ENCODE measurements around the gene ADAMTS2. TPM values are rescaled to one million over a fixed set of nuclear protein-coding genes. Genes with fewer than 3 reads are reported as not detected.
A peak's percentile ranks its signal among the peaks of the same experiment; 100 is the strongest.

The ADAMTS2 gene
- total and polyA plus RNA-seq, 2 experiments from 2014 or later = 1.6 to 8.1 TPM

DNA sequence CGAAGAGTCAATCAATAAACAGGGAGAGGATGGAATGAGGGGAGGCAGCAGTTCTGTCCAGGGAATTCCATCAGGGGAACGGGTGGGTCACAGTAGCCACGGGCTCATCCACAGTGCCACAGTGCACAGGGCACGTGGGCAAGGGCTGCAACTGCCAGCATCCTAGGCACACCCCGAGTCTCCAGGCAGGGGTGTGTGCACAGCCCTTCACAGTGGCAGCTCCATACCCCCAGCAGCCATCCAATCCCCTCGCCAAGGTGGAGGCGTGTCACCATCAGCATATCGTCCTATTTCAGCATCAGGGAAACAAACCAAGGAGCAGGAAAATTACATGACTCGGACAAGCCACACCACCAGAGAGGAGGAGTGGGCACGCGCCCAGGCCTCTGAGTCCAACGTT, 133.6 kb downstream of the ADAMTS2 start:
- Histone ChIP-seq H3K4me1 (ENCODE audit: insufficient read depth) (0 out of 2 replicates have a peak, but pooled peaks cover 4% of the 10 kb centered on the region), H2AFZ (no peak overlapping the region), H3K36me3 (ENCODE audit: insufficient read depth) (no peaks in the 10 kb centered on the region), H3F3A (replicated peaks; ENCODE audit: low read depth) (no peaks in the 10 kb centered on the region), H3K27ac (ENCODE audit: low read depth) (no peak overlapping the region), H3K9me2 (ENCODE audit: insufficient read depth) (no peaks in the 10 kb centered on the region), H3K27me3 (ENCODE audit: insufficient read depth) (no peaks in the 10 kb centered on the region), H4K20me1 (replicated peaks; ENCODE audit: insufficient read depth) (no peaks in the 10 kb centered on the region), H3K4me3 (no peak overlapping the region), H3K4me2 (no peak overlapping the region), H3K79me2 (replicated peaks; ENCODE audit: insufficient read depth) (no peaks in the 10 kb centered on the region)
- Mint-ChIP-seq H3K4me3 (no peak overlapping the region), H3K27ac (no peak overlapping the region), H3K9me3 (no peaks in the 10 kb centered on the region; the same call in 2 of the 3 replicates), H3K4me1 (peaks cover 2% of the 10 kb centered on the region; the same call in 2 of the 3 replicates), H3K36me3 (ENCODE audit: low read depth) (no peaks in the 10 kb centered on the region; the same call in 2 of the 3 replicates), H3K27me3 (ENCODE audit: insufficient read depth, low read depth, poor library complexity) (no peaks in the 10 kb centered on the region)
- TF ChIP-seq ZNF114 (CRISPR knock-in tag; IDR thresholded peaks at IDR 0.05) (no peak), EZH2phosphoT487 (IDR thresholded peaks at IDR 0.05; ENCODE audit: unreplicated experiment) (no peak), NANOG (IDR thresholded peaks at IDR 0.05; ENCODE audit: borderline replicate concordance) (no peak)
- TF ChIP-seq, protein P1, sequence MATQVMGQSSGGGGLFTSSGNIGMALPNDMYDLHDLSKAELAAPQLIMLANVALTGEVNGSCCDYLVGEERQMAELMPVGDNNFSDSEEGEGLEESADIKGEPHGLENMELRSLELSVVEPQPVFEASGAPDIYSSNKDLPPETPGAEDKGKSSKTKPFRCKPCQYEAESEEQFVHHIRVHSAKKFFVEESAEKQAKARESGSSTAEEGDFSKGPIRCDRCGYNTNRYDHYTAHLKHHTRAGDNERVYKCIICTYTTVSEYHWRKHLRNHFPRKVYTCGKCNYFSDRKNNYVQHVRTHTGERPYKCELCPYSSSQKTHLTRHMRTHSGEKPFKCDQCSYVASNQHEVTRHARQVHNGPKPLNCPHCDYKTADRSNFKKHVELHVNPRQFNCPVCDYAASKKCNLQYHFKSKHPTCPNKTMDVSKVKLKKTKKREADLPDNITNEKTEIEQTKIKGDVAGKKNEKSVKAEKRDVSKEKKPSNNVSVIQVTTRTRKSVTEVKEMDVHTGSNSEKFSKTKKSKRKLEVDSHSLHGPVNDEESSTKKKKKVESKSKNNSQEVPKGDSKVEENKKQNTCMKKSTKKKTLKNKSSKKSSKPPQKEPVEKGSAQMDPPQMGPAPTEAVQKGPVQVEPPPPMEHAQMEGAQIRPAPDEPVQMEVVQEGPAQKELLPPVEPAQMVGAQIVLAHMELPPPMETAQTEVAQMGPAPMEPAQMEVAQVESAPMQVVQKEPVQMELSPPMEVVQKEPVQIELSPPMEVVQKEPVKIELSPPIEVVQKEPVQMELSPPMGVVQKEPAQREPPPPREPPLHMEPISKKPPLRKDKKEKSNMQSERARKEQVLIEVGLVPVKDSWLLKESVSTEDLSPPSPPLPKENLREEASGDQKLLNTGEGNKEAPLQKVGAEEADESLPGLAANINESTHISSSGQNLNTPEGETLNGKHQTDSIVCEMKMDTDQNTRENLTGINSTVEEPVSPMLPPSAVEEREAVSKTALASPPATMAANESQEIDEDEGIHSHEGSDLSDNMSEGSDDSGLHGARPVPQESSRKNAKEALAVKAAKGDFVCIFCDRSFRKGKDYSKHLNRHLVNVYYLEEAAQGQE (IDR thresholded peaks at IDR 0.05; ENCODE audit: unreplicated experiment) = no peak
- DNase-seq (ENCODE audit: low spot score) = no peak
- ATAC-seq = no peak

DNA sequence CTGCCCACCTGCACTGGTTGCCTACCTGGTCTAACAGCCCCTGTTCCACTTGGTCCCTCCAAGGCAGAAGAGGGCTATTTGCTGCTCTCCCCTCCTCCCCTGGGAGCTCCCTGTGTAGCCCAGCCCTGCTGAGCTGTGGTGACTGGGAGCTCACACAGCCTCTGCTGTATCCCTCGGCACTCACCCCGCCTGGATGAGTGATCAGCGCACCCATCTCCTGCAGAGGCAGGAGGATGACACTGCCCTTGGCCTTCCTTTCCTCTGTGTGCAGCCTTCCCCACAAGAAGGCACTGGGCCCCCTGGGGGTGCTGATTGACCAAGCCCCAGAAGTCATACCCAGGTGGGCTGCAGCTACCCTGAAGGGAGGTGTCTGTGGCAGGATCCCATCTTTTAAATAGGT, 134.2 kb downstream of the ADAMTS2 start:
- no peaks in the 10 kb centered on the region for H3K27me3 ChIP-seq (ENCODE audit: insufficient read depth)
- TF ChIP-seq POLR2AphosphoS5 (IDR thresholded peaks at IDR 0.05; ENCODE audit: low read depth) = no peak
- no peak overlapping the region for H3K4me2 ChIP-seq
- no peaks in the 10 kb centered on the region for H3K36me3 ChIP-seq (ENCODE audit: insufficient read depth)
- H3F3A ChIP-seq (replicated peaks; ENCODE audit: low read depth) = no peaks in the 10 kb centered on the region
- Mint-ChIP-seq H3K36me3 (ENCODE audit: low read depth) (no peaks in the 10 kb centered on the region; the same call in 2 of the 3 replicates), H3K9me3 (no peaks in the 10 kb centered on the region; the same call in 2 of the 3 replicates), H3K4me1 (peaks cover 4% of the 10 kb centered on the region; the same call in 2 of the 3 replicates), H3K27ac (peak overlapping the region; percentile 82; the same call in 1 of the 2 replicates), H3K4me3 (no peak overlapping the region), H3K27me3 (ENCODE audit: insufficient read depth, low read depth, poor library complexity) (peaks cover under 1% of the 10 kb centered on the region)
- H3K27ac ChIP-seq (ENCODE audit: low read depth) = no peak overlapping the region
- H3K79me2 ChIP-seq (replicated peaks; ENCODE audit: insufficient read depth) = no peaks in the 10 kb centered on the region
- DNase-seq (ENCODE audit: low spot score) = no peak
- no peaks in the 10 kb centered on the region for H4K20me1 ChIP-seq (replicated peaks; ENCODE audit: insufficient read depth)
- no peak overlapping the region for H2AFZ ChIP-seq
- H3K9me2 ChIP-seq (ENCODE audit: insufficient read depth) = no peaks in the 10 kb centered on the region
- no peak overlapping the region for H3K4me3 ChIP-seq
- no peak for ATAC-seq
- 0 out of 2 replicates have a peak, but pooled peaks cover 4% of the 10 kb centered on the region for H3K4me1 ChIP-seq (ENCODE audit: insufficient read depth)

DNA sequence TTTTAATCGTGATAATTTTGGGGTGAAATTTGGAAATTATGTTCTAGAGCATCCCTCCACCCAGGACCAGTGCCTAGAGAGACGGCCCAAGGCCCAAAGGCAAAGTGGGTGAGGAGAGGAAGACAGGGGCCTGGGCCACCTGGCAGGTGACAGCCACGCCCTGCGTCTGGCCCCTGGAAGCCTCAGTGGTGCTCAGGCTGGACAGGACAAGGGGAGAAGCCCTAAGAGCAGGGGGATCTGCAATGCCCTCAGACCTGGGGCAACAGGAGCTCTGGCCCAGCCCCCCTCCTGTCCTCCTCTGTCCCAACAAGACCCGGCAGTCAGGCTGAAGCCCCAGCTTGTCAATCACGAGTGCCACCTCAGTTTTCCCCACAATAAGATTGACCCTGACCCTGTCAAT, 134.8 kb downstream of the ADAMTS2 start:
- no peak for ATAC-seq
- H3K27me3 Mint-ChIP-seq (ENCODE audit: insufficient read depth, low read depth, poor library complexity) = peaks cover 3% of the 10 kb centered on the region

More for the DNA sequence above, 134.8 kb downstream of the ADAMTS2 start:
- Histone ChIP-seq H3K4me3 (no peak overlapping the region), H4K20me1 (replicated peaks; ENCODE audit: insufficient read depth) (no peaks in the 10 kb centered on the region), H3K4me2 (no peak overlapping the region), H2AFZ (no peak overlapping the region), H3K27me3 (ENCODE audit: insufficient read depth) (no peaks in the 10 kb centered on the region), H3K9me2 (ENCODE audit: insufficient read depth) (no peaks in the 10 kb centered on the region), H3K27ac (ENCODE audit: low read depth) (no peak overlapping the region), H3K36me3 (ENCODE audit: insufficient read depth) (no peaks in the 10 kb centered on the region), H3K79me2 (replicated peaks; ENCODE audit: insufficient read depth) (no peaks in the 10 kb centered on the region), H3F3A (replicated peaks; ENCODE audit: low read depth) (no peaks in the 10 kb centered on the region), H3K4me1 (ENCODE audit: insufficient read depth) (0 out of 2 replicates have a peak, but pooled peaks cover 4% of the 10 kb centered on the region)
- no peak for DNase-seq (ENCODE audit: low spot score)
- H3K27ac Mint-ChIP-seq = no peak overlapping the region
- no peak for TF ChIP-seq CREB1 (CRISPR knock-in tag; IDR thresholded peaks at IDR 0.05; ENCODE audit: low read depth)
- H3K36me3 Mint-ChIP-seq (ENCODE audit: low read depth) = no peaks in the 10 kb centered on the region; the same call in 2 of the 3 replicates
- H3K4me3 Mint-ChIP-seq = no peak overlapping the region
- H3K9me3 Mint-ChIP-seq = no peaks in the 10 kb centered on the region; the same call in 2 of the 3 replicates
- peaks cover 4% of the 10 kb centered on the region; the same call in 1 of the 3 replicates for H3K4me1 Mint-ChIP-seq

All from GM23338 (cell line).